Epithelial cell of prostate (primary cell): ENCODE data around the gene MAP4K1.
A peak's percentile ranks its signal among the peaks of the same experiment; 100 is the strongest.

Experiments
- DNase-seq: peaks from one replicate; pipeline ENCODE4 v3.0.0-alpha.2; 2011; ENCODE audit warnings: low read depth, low spot score
- H3K27ac ChIP-seq: fragments of 450-650 bp; 2 replicates; pipeline ENCODE4 v1.5.1; 2017; ENCODE audit warnings: mild to moderate bottlenecking

Gene MAP4K1

GRCh38 chr19:38551450-38551813, 66.3 kb downstream of the MAP4K1 start:
- DNase-seq = no peak
- H3K27ac ChIP-seq = no peak overlapping the region

GRCh38 chr19:38550376-38550775, 67.4 kb downstream of the MAP4K1 start:
- DNase-seq = no peak
- H3K27ac ChIP-seq = no peak overlapping the region

DNA sequence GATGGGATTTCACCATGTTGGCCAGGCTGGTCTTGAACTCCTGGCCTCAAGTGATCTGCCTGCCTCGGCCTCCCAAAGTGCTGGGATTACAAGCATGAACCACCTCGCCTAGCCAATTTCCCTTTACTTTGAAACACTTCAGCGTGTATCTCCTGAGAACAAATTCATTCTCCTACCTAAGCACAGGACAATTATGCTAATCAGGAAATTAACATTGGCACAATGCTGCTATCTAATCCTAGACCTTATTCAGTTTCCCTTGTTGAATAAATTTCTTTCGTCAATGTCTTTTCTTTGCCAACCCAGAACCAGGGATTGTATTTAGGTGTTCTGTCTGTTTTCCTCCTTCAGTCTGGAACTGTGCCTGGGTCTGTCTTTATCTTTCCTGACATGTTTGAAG, 67.8 kb downstream of the MAP4K1 start:
- no peak overlapping the region for H3K27ac ChIP-seq
- no peak for DNase-seq

DNA sequence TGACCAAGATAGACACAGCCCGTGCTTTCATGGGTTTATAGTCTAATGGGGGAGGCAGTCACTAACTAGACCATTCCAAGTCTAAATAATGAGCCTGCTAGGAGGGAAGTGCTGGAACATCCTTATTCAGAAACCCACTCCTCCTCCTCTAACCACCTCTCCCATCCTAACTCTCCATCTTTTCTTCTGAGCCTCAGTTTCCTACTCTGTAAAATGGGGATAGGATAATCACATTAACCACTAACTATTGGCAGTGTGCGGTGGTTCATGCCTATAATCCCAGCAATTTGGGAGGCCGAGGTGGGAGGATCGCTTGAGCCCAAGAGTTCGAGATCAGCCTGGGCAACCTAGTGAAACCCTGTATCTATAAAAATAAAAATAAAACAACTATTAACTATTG, 68.7 kb downstream of the MAP4K1 start:
- no peak for DNase-seq
- no peak overlapping the region for H3K27ac ChIP-seq

GRCh38 chr19:38547421-38547820, 70.3 kb downstream of the MAP4K1 start:
- no peak for DNase-seq
- H3K27ac ChIP-seq = no peak overlapping the region

GRCh38 chr19:38545596-38545995, 72.2 kb downstream of the MAP4K1 start:
- no peak for DNase-seq
- no peak overlapping the region for H3K27ac ChIP-seq

GRCh38 chr19:38544569-38545315, 73.0 kb downstream of the MAP4K1 start:
- no peak for DNase-seq
- peak overlapping the region; percentile 56 for H3K27ac ChIP-seq

DNA sequence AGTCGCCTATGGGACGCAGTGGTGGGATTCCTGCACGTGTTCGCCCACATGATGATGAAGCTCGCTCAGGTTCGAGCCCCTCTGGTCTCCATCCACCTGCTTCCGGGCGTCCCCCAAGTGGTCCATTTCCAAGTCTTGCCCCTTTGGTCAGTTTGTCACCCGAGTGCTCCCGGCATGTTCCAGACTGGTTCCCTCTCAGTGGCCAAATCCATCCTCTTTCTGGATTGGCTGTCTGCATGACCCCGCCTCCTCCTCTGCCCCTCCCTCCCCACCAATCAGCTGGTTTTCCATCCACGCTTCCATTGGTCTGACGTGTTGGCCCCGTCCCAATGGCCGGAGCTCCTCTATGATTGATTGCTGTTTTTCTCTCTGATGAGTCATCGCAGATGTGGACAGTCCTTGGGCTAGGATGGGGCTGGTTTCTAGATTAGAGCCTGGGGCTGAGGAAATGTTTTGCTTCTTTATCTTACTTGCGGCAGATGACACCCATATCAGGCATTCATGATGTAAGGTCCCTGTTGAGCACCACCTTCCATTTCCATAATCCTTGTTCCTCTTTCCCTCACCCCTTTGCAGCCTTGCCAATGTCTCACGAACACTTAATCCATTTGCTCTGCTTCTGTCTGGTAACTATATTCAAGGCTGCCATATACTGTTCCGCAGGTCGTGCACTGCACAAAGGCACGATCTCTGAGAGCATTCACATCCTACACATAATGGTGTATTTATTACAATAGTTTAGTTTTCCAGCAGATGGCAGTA, 73.8 kb downstream of the MAP4K1 start:
- peak overlapping the region; percentile 56 for H3K27ac ChIP-seq
- peak; percentile 39 for DNase-seq

DNA sequence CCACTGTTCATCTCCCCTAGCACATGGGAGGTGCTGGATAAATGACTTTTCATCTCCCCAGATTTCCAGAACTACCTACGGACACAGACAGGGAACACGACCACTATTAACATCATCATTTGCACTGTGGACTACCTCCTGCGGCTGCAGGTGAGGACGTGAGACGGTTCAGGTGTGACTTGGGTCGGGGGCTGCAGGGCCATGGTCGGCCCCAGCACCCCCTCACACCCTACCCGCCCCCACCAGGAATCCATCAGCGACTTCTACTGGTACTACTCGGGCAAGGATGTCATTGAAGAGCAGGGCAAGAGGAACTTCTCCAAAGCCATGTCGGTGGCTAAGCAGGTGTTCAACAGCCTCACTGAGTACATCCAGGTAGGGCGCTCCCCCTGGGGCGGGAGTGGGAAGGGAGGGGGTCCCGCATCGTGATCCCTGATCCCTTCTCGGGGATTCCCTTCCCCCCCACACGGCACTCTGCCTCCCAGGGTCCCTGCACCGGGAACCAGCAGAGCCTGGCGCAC, 74.4 kb downstream of the MAP4K1 start:
- DNase-seq = no peak
- H3K27ac ChIP-seq = no peak overlapping the region

GRCh38 chr19:38542040-38542439, 75.7 kb downstream of the MAP4K1 start:
- no peak overlapping the region for H3K27ac ChIP-seq
- no peak for DNase-seq

- DNase-seq = no peak
- H3K27ac ChIP-seq = no peak overlapping the region
Measured at GRCh38 chr19:38539751-38540150, 78.0 kb downstream of the MAP4K1 start.

DNA sequence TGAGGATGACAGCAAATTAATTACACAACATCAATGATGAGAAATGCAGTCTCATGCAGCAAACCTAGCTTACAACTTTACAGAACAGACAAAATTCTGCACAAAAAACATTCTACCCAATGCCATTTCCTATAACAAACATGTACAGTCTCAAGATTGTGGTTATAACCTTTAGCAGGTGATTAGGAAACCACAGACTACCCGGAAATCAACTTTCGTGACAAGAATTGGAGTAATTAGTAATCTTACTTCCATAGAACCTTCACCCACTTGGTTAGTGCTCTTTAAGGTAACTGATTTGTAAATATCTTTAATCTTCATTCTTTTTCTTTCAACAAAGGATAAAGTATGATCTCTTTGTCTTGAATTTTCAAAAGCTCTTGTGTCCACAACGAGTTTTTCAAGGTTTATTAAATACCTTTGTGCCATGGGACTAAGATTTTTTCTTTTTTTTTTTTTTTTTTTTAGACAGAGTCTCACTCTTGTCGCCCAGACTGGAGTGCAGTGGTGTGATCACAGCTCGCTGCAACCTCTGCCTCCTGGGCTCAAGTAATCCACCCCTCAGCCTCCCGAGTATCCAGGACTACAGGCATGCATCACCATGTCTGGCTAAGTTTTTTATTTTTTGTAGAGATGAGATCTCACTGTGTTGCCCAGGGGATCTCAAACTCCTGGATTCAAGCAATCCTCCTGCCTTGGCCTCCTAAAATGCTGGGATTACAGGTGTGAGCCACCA, 78.8 kb downstream of the MAP4K1 start:
- H3K27ac ChIP-seq = no peak overlapping the region
- DNase-seq = no peak

- H3K27ac ChIP-seq = no peak overlapping the region
- DNase-seq = no peak
Measured at GRCh38 chr19:38538386-38538785, 79.4 kb downstream of the MAP4K1 start.
